PFSK-1 (cell line): ENCODE measurements around the gene ABR.

Experiments
- FOXP2 ChIP-seq: optimal IDR thresholded peaks from 2 replicates; pipeline ENCODE3; 2011; ENCODE audit warnings: borderline replicate concordance, control low read depth, inconsistent platforms; ENCODE audit not compliant: insufficient read depth; ENCODE audit errors: extremely low read length, extremely low read depth
- POLR2AphosphoS5 ChIP-seq: IDR thresholded peaks from 2 replicates; pipeline ENCODE4 v1.6.1; 2012; ENCODE audit warnings: low read depth, mild to moderate bottlenecking, control low read depth, low read length, moderate library complexity
- SIN3A ChIP-seq: IDR thresholded peaks from 2 replicates; pipeline ENCODE4 v1.6.1; 2012; ENCODE audit warnings: mild to moderate bottlenecking, low read length, moderate library complexity, borderline replicate concordance; ENCODE audit not compliant: insufficient read depth
- TAF1 ChIP-seq: IDR thresholded peaks from 2 replicates; pipeline ENCODE4 v1.6.1; 2012; ENCODE audit warnings: low read length, control low read depth, borderline replicate concordance; ENCODE audit not compliant: insufficient read depth
- TF ChIP-seq, protein P1 (sequence below), 2 experiments: IDR thresholded peaks; 2 replicates each; pipeline versions ENCODE4 v1.6.1 to v1.8.0; 2011 to 2012; ENCODE audit warnings: low read depth in 2 of 2, low read length in 2 of 2, control low read depth in 1 of 2, inconsistent platforms in 1 of 2, mild to moderate bottlenecking in 1 of 2, moderate library complexity in 1 of 2; ENCODE audit not compliant: insufficient read depth in 1 of 2

The ABR gene

DNA sequence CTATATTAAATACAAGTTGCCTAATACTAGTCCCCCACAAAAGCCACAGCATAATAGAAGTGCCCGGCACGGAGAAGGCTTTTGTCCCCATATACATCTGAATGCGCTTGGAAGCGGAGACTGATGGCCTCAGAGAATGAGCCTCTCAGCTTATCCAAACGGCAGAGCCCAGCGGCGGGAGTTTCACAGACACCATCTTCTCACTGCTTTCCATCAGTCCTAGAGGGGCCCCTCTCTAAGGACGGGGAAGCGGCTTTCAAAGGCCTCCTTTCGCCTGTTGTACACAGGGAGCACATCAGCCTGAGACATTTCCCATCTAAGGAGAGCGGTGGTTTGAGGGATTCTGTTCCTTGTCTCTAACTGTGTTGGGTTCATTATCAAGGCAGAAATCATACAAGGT is 217.1 kb downstream of the ABR start:
- TF ChIP-seq, protein P1, sequence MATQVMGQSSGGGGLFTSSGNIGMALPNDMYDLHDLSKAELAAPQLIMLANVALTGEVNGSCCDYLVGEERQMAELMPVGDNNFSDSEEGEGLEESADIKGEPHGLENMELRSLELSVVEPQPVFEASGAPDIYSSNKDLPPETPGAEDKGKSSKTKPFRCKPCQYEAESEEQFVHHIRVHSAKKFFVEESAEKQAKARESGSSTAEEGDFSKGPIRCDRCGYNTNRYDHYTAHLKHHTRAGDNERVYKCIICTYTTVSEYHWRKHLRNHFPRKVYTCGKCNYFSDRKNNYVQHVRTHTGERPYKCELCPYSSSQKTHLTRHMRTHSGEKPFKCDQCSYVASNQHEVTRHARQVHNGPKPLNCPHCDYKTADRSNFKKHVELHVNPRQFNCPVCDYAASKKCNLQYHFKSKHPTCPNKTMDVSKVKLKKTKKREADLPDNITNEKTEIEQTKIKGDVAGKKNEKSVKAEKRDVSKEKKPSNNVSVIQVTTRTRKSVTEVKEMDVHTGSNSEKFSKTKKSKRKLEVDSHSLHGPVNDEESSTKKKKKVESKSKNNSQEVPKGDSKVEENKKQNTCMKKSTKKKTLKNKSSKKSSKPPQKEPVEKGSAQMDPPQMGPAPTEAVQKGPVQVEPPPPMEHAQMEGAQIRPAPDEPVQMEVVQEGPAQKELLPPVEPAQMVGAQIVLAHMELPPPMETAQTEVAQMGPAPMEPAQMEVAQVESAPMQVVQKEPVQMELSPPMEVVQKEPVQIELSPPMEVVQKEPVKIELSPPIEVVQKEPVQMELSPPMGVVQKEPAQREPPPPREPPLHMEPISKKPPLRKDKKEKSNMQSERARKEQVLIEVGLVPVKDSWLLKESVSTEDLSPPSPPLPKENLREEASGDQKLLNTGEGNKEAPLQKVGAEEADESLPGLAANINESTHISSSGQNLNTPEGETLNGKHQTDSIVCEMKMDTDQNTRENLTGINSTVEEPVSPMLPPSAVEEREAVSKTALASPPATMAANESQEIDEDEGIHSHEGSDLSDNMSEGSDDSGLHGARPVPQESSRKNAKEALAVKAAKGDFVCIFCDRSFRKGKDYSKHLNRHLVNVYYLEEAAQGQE (IDR thresholded peaks at IDR 0.05; ENCODE audit: insufficient read depth in 1 of 2, low read depth in 2 of 2, low read length in 2 of 2): no peak
- TF ChIP-seq POLR2AphosphoS5: no peak

DNA sequence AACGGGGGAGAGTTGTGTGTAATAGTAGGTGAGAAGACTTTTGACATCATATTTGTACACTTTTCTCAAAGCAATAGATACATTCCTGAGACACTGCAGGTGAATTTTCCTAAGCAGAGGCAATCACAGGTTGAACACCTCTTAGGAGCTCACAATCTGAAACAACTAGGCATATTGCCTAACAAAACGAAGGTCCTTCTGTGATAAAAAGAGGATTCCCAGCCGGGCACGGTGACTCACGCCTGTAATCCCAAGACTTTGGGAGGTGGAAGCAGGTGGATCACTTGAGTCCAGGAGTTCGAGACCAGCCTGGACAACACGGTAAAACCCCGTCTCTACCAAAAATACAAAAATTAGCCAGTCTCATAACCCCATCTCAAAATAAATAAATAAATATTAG is 217.6 kb downstream of the ABR start:
- TF ChIP-seq POLR2AphosphoS5 (no peak), TAF1 (no peak), SIN3A (no peak), FOXP2 (no peak)

DNA sequence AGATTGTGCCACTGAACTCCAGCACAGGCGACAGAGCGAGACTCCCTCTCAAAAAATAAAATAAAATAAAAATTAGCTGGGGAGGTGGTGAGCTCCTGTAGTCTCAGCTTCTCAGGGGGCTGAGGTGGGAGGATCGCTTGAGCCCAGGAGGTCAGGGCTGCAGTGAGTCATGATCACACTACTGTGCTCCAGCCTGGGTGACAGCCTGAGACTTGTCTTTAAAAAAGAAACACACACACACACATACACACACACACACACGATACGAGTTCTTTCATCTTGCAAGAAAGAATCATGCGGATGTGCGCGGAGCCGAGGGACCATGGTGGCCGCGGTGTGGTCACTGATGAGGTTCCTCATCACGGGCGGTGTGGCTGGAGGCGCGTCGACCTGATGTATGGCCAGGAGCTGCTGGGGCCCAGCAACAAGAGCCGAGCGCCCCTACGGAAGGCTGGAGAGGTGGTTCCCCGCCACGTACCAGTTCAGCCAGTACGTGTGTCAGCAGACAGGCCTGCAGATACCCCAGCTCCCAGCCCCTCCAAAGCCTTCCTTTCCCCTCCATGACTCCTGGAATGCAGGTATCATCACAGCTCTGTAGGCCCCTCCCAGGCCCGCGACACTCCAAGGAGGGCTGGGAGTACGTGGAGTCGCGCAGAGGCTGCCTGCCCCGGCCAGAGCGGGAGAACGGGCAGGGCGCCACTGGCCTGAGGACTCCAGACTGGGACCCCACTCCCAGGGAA is 220.9 kb downstream of the ABR start:
- TF ChIP-seq SIN3A: no peak
- TF ChIP-seq POLR2AphosphoS5: no peak
- TF ChIP-seq, protein P1 (IDR thresholded peaks at IDR 0.05; ENCODE audit: insufficient read depth in 1 of 2, low read depth in 2 of 2, low read length in 2 of 2): no peak
- no peak for TF ChIP-seq TAF1
- TF ChIP-seq FOXP2: no peak

DNA sequence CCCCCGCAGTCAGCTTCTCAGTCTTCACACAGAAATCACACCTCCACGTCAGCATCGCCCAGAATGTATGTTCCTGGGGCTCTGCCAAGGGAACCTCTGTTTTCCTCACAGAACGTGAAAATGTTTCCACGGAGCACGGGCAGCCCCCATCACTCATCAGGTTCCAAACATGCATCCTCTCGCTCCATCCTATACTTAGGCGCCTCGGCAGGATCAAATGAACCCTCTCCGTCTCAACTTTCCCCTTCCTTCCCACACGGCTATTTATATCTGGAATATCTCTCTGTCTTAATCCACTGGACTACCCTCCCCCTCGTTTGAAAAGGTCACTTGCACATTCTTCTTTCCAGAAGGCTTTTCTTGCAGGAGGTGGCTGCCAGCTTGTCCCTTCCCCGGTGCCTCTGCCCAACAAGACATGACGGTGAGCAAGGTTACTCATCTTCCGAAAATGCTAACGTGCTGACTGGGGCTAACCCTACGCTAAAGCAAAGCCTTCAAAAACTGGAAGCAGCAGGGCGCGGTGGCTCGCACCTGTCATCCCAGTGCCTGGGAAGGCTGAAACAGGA is 221.8 kb downstream of the ABR start:
- TF ChIP-seq FOXP2 (no peak), POLR2AphosphoS5 (no peak), SIN3A (no peak), TAF1 (no peak)
- TF ChIP-seq, protein P1 (IDR thresholded peaks at IDR 0.05; ENCODE audit: insufficient read depth in 1 of 2, low read depth in 2 of 2, low read length in 2 of 2): no peak

DNA sequence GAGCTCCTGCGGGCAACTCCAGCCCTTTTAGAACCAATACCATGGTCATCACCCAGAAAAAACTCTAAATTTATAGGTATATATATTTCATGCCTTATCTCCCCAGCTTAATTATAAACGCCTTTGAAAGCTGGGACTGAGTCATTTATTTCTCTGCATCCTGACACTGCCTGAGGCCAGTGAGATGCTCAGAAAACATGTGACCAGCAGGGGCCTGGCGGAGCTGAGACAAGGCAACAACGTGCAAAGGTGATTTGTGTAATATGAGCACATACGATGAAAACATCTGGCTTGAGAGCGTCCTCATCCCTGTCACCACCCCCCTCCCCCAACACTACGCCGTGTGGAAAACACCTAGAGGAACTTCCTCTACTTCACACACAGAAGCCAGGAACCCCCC is 222.9 kb downstream of the ABR start:
- TF ChIP-seq POLR2AphosphoS5 (no peak), FOXP2 (peak; percentile 74), TAF1 (no peak), SIN3A (no peak)
- TF ChIP-seq, protein P1 (IDR thresholded peaks at IDR 0.05; ENCODE audit: insufficient read depth in 1 of 2, low read depth in 2 of 2, low read length in 2 of 2): no peak
